ENCODE measurements around the gene TIPIN.

- TF ChIP-seq, protein P1, sequence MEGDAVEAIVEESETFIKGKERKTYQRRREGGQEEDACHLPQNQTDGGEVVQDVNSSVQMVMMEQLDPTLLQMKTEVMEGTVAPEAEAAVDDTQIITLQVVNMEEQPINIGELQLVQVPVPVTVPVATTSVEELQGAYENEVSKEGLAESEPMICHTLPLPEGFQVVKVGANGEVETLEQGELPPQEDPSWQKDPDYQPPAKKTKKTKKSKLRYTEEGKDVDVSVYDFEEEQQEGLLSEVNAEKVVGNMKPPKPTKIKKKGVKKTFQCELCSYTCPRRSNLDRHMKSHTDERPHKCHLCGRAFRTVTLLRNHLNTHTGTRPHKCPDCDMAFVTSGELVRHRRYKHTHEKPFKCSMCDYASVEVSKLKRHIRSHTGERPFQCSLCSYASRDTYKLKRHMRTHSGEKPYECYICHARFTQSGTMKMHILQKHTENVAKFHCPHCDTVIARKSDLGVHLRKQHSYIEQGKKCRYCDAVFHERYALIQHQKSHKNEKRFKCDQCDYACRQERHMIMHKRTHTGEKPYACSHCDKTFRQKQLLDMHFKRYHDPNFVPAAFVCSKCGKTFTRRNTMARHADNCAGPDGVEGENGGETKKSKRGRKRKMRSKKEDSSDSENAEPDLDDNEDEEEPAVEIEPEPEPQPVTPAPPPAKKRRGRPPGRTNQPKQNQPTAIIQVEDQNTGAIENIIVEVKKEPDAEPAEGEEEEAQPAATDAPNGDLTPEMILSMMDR (IDR thresholded peaks at IDR 0.05): no peak
- TF ChIP-seq MYBL2 (CRISPR knock-in tag; IDR thresholded peaks at IDR 0.05): no peak
- TF ChIP-seq ESRRA (CRISPR knock-in tag; IDR thresholded peaks at IDR 0.05; ENCODE audit: borderline replicate concordance): no peak
- TF ChIP-seq SP1 (CRISPR knock-in tag; conservative IDR thresholded peaks at IDR 0.05): no peak
- no peak for TF ChIP-seq ZBTB21 (CRISPR knock-in tag; IDR thresholded peaks at IDR 0.05; ENCODE audit: borderline replicate concordance)
- TF ChIP-seq USF2 (CRISPR knock-in tag; IDR thresholded peaks at IDR 0.05): no peak
- TF ChIP-seq PREB (CRISPR knock-in tag; IDR thresholded peaks at IDR 0.05; ENCODE audit: borderline replicate concordance): no peak
These were observed 43.9 kb upstream of the TIPIN start for GRCh38 chr15:66400351-66400774.
